HCT116 (cell line): Measurements from ENCODE around the gene CTR9. TPM values are rescaled to one million over a fixed set of nuclear protein-coding genes. Genes with fewer than 3 reads are reported as not detected.

Experiments used
- ATAC-seq: fragments of 200-7000 bp; cut with Tn5 transposase; 2 replicates; pipeline ENCODE4 v1.9.1; 2020; ENCODE audit warnings: mild to moderate bottlenecking, moderate library complexity
- BruUV-seq: library from RNA; stranded (reverse); fragments of 400-500 nt; replicated peaks from 2 replicates; lab custom pipeline; 2021; lab: Mats Ljungman, UMichigan
- CTCF ChIA-PET: fragments of 300-600 bp; sonication (Branson Sonifier 250); formaldehyde crosslinking; loops from one replicate; lab custom pipeline; 2021; ENCODE audit warnings: antibody characterized with exemption; lab: Charles Lee
- POLR2A ChIA-PET: fragments of 300-600, 350-600 bp; sonication (Branson Sonifier 250); formaldehyde crosslinking; loops from one replicate; lab custom pipeline; 2021; ENCODE audit warnings: antibody characterized with exemption; lab: Charles Lee
- RAD21 ChIA-PET, 2 experiments: fragments of 300-600 bp; sonication (Branson Sonifier 250); formaldehyde crosslinking; loops; one replicate each; lab custom pipeline; 2023; ENCODE audit warnings: low total read pairs in 2 of 2; ENCODE audit not compliant: uncharacterized antibody in 2 of 2, unreplicated experiment in 2 of 2, low non-redundant PET in 1 of 2; lab: Charles Lee
- DNase-seq: peaks from one replicate; pipeline ENCODE4 v3.0.0-alpha.2; 2010; ENCODE audit warnings: low read depth, low spot score
- H2AFZ ChIP-seq: fragments of 200-600 bp; shearing (Covaris generic), sonication (generic); 2 replicates; pipeline ENCODE4 v1.6.1; 2017; ENCODE audit warnings: low read depth, mixed run types, mixed read lengths, antibody characterized with exemption, low read length; ENCODE audit not compliant: poor library complexity, severe bottlenecking
- H3K27ac ChIP-seq: 2 replicates; pipeline ENCODE4 v1.5.1; 2012; ENCODE audit warnings: low read depth, low read length
- H3K27me3 ChIP-seq: fragments of 200-600 bp; sonication (generic); 2 replicates; pipeline ENCODE4 v1.6.1; 2016; ENCODE audit warnings: mixed run types, low read length, mixed read lengths; ENCODE audit not compliant: insufficient read depth
- H3K36me3 ChIP-seq, 2 experiments: fragments of 200-500 bp in 1 of 2; fragments of 200-600 bp in 1 of 2; sonication (Bioruptor generic) in 1 of 2; sonication (generic) in 1 of 2; 2 replicates each; pipeline versions ENCODE4 v1.5.1 to v1.6.1; 2014 to 2016; ENCODE audit warnings: low read length in 2 of 2, inconsistent platforms in 1 of 2, mixed read lengths in 1 of 2, mixed run types in 1 of 2; ENCODE audit not compliant: insufficient read depth in 2 of 2, control insufficient read depth in 1 of 2
- H3K4me1 ChIP-seq, 2 experiments: fragments of 200-600 bp in 1 of 2; sonication (generic) in 1 of 2; 2 replicates each; pipeline versions ENCODE4 v1.5.1 to v1.6.1; 2012 to 2017; ENCODE audit warnings: low read length in 2 of 2, inconsistent platforms in 1 of 2, mild to moderate bottlenecking in 1 of 2, mixed read lengths in 1 of 2, mixed run types in 1 of 2, moderate library complexity in 1 of 2; ENCODE audit not compliant: insufficient read depth in 2 of 2, control insufficient read depth in 1 of 2
- H3K4me2 ChIP-seq: fragments of 200-600 bp; sonication (generic); 2 replicates; pipeline ENCODE4 v1.6.1; 2017; ENCODE audit warnings: mixed run types, low read length, mixed read lengths
- H3K4me3 ChIP-seq, 2 experiments: fragments of 200-600 bp in 1 of 2; sonication (generic) in 1 of 2; replicated peaks in 1 of 2; 2 replicates each; pipeline ENCODE4 v1.5.1; 2011 to 2016; ENCODE audit warnings: low read length in 2 of 2, control low read depth in 1 of 2, low read depth in 1 of 2, mild to moderate bottlenecking in 1 of 2, mixed read lengths in 1 of 2, mixed run types in 1 of 2
- H3K79me2 ChIP-seq: fragments of 200-600 bp; sonication (generic); 2 replicates; pipeline ENCODE4 v1.6.1; 2017; ENCODE audit warnings: mild to moderate bottlenecking, mixed run types, low read length, moderate library complexity, mixed read lengths; ENCODE audit not compliant: insufficient read depth
- H3K9ac ChIP-seq: fragments of 200-600 bp; sonication (generic); 2 replicates; pipeline ENCODE4 v1.6.1; 2016; ENCODE audit warnings: low read length, mixed read lengths
- H3K9me2 ChIP-seq: fragments of 200-600 bp; sonication (generic), shearing (Covaris generic); 2 replicates; pipeline ENCODE4 v1.6.1; 2017; ENCODE audit warnings: mixed run types, mild to moderate bottlenecking, moderate library complexity; ENCODE audit not compliant: insufficient read depth
- H3K9me3 ChIP-seq, 2 experiments: fragments of 200-500 bp in 1 of 2; fragments of 200-600 bp in 1 of 2; sonication (Bioruptor generic) in 1 of 2; sonication (generic) in 1 of 2; 2 replicates each; pipeline ENCODE4 v1.6.1; 2014 to 2017; ENCODE audit warnings: low read length in 2 of 2, mixed read lengths in 2 of 2, inconsistent platforms in 1 of 2, low read depth in 1 of 2, mild to moderate bottlenecking in 1 of 2, mixed run types in 1 of 2, moderate library complexity in 1 of 2; ENCODE audit not compliant: control insufficient read depth in 1 of 2, insufficient read depth in 1 of 2
- H4K20me1 ChIP-seq: fragments of 200-600 bp; sonication (generic), shearing (Covaris generic); 2 replicates; pipeline ENCODE4 v1.6.1; 2017; ENCODE audit warnings: mixed run types, mild to moderate bottlenecking, moderate library complexity; ENCODE audit not compliant: insufficient read depth
- CEBPB ChIP-seq: IDR thresholded peaks from 2 replicates; pipeline ENCODE4 v1.6.1; 2012; ENCODE audit warnings: low read depth
- EZH2 ChIP-seq: fragments of 200-600 bp; sonication (generic); IDR thresholded peaks from 2 replicates; pipeline ENCODE4 v1.6.1; 2017; ENCODE audit warnings: antibody characterized with exemption, mixed run types
- EZH2phosphoT487 ChIP-seq: fragments of 200-600 bp; IDR thresholded peaks from 2 replicates; pipeline ENCODE4 v1.6.1; 2018; ENCODE audit warnings: antibody characterized with exemption, borderline replicate concordance
- JUND ChIP-seq: IDR thresholded peaks from 2 replicates; pipeline ENCODE4 v1.6.1; 2012
- MAX ChIP-seq: IDR thresholded peaks from 2 replicates; pipeline ENCODE4 v1.6.1; 2012
- POLR2A ChIP-seq: IDR thresholded peaks from 2 replicates; pipeline ENCODE4 v1.7.0; 2011; ENCODE audit warnings: borderline replicate concordance; ENCODE audit not compliant: insufficient read depth, insufficient read length; ENCODE audit errors: extremely low read depth
- POLR2AphosphoS5 ChIP-seq: IDR thresholded peaks from 2 replicates; pipeline ENCODE4 v1.6.1; 2011; ENCODE audit warnings: mild to moderate bottlenecking, low read depth, low read length, moderate library complexity
- RAD21 ChIP-seq: IDR thresholded peaks from 2 replicates; pipeline ENCODE4 v1.6.1; 2012; ENCODE audit warnings: low read depth, mild to moderate bottlenecking
- SIN3A ChIP-seq: IDR thresholded peaks from 2 replicates; pipeline ENCODE4 v1.6.1; 2012; ENCODE audit warnings: low read depth
- SP1 ChIP-seq: IDR thresholded peaks from 2 replicates; pipeline ENCODE4 v1.6.1; 2012; ENCODE audit warnings: low read depth
- SRF ChIP-seq: IDR thresholded peaks from 2 replicates; pipeline ENCODE4 v1.6.1; 2012; ENCODE audit warnings: low read depth
- YY1 ChIP-seq: IDR thresholded peaks from 2 replicates; pipeline ENCODE4 v1.6.1; 2011; ENCODE audit warnings: low read length, low read depth, moderate library complexity, mild to moderate bottlenecking; ENCODE audit not compliant: insufficient replicate concordance; ENCODE audit errors: extremely low read depth
- ZNF274 ChIP-seq: fragments of 200-500 bp; sonication (Bioruptor generic); IDR thresholded peaks from 2 replicates; pipeline ENCODE4 v1.6.1; 2014; ENCODE audit warnings: mild to moderate bottlenecking, low read depth, low read length, inconsistent platforms
- intact Hi-C: fragments of 100-400 bp; cut with micrococcal nuclease; formaldehyde crosslinking; loops from 2 replicates; pipeline ENCODE4 v1.10.0; 2022
- total RNA-seq: library from RNA; stranded (reverse); gene quantifications from one replicate; pipeline ENCODE4 v1.2.1, GENCODE V29; 2021; ENCODE audit not compliant: unreplicated experiment
- TF ChIP-seq, protein P1 (sequence below): IDR thresholded peaks from 2 replicates; pipeline ENCODE4 v1.6.1; 2012; ENCODE audit warnings: low read depth

Gene CTR9
- total RNA-seq, 1 experiment from 2014 or later: 68.4 TPM

- Histone ChIP-seq H3K36me3 (peaks cover 13 to 18% of the 10 kb centered on the region in 2 experiments; a peak in 3 of 4 replicates), H3K4me1 (peaks cover 7 to 22% of the 10 kb centered on the region in 2 experiments; a peak in 3 of 4 replicates), H3K4me2 (no peak overlapping the region; the same call in 1 of the 2 replicates), H3K27ac (no peak overlapping the region; the same call in 1 of the 2 replicates), H4K20me1 (no peaks in the 10 kb centered on the region), H3K27me3 (no peaks in the 10 kb centered on the region), H3K4me3 (no peak overlapping the region), H3K9me3 (no peaks in the 10 kb centered on the region), H3K9me2 (no peaks in the 10 kb centered on the region), H2AFZ (no peak overlapping the region), H3K9ac (no peak overlapping the region), H3K79me2 (peaks cover 33% of the 10 kb centered on the region)
- no peak for ATAC-seq
- TF ChIP-seq JUND (no peak), POLR2A (no peak), SRF (no peak), EZH2phosphoT487 (no peak)
- DNase-seq: no peak
- no TSS peak for BruUV-seq
- RAD21 ChIA-PET: no interaction called here
- intact Hi-C loops: no loop called here
- POLR2A ChIA-PET: no interaction called here
- CTCF ChIA-PET: no interaction called here
Measured at GRCh38 chr11:10749476-10749875, 1.6 kb upstream of the CTR9 start.

DNA sequence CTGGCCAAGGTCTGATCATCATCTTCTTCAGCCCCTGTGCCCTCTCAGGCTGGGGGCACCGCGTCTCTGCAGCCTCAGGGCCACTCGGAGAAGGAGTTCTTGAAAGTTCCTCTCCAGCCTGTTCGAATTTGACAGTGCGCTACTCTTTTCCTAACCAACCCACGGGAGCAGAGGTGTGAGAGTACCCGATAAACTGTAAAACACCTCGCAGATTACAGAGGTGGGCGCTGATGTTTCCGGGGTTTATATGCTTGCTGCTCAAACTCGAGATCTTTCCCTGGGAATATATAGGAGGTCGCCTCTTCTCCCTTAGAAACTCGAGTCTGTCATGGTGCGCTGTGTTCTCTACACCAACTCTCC lies 515 bp downstream of the CTR9 start:
- no TSS peak for BruUV-seq
- Histone ChIP-seq H3K4me1 (peaks cover 7 to 19% of the 10 kb centered on the region in 2 experiments; a peak in 3 of 4 replicates), H3K36me3 (peaks cover 33% of the 10 kb centered on the region in 2 experiments), H3K79me2 (peaks cover 46% of the 10 kb centered on the region), H3K27me3 (no peaks in the 10 kb centered on the region), H3K9me3 (no peaks in the 10 kb centered on the region), H3K4me3 (peak overlapping the region; percentile 94 to 97), H3K27ac (peak overlapping the region; percentile 99), H4K20me1 (no peaks in the 10 kb centered on the region), H3K9me2 (no peaks in the 10 kb centered on the region), H3K9ac (peak overlapping the region; percentile 80), H2AFZ (no peak overlapping the region), H3K4me2 (peak overlapping the region; percentile 83)
- DNase-seq: no peak
- ATAC-seq: peak; percentile 16
- RAD21 ChIA-PET: no interaction called here
- CTCF ChIA-PET: interaction anchor here (0.7 to 1.5 kb wide), 3 partner anchors 9 to 345 kb away, joined by 3 to 7 read pairs (median 4); no protein-coding TSS in a partner anchor
- intact Hi-C loops: no loop called here
- no peak for TF ChIP-seq JUND
- no peak for TF ChIP-seq SRF
- TF ChIP-seq SP1: no peak
- TF ChIP-seq ZNF274: no peak
- no peak for TF ChIP-seq YY1
- no peak for TF ChIP-seq MAX
- no peak for TF ChIP-seq SIN3A
- TF ChIP-seq CEBPB: no peak
- TF ChIP-seq POLR2AphosphoS5: no peak
- TF ChIP-seq, protein P1, sequence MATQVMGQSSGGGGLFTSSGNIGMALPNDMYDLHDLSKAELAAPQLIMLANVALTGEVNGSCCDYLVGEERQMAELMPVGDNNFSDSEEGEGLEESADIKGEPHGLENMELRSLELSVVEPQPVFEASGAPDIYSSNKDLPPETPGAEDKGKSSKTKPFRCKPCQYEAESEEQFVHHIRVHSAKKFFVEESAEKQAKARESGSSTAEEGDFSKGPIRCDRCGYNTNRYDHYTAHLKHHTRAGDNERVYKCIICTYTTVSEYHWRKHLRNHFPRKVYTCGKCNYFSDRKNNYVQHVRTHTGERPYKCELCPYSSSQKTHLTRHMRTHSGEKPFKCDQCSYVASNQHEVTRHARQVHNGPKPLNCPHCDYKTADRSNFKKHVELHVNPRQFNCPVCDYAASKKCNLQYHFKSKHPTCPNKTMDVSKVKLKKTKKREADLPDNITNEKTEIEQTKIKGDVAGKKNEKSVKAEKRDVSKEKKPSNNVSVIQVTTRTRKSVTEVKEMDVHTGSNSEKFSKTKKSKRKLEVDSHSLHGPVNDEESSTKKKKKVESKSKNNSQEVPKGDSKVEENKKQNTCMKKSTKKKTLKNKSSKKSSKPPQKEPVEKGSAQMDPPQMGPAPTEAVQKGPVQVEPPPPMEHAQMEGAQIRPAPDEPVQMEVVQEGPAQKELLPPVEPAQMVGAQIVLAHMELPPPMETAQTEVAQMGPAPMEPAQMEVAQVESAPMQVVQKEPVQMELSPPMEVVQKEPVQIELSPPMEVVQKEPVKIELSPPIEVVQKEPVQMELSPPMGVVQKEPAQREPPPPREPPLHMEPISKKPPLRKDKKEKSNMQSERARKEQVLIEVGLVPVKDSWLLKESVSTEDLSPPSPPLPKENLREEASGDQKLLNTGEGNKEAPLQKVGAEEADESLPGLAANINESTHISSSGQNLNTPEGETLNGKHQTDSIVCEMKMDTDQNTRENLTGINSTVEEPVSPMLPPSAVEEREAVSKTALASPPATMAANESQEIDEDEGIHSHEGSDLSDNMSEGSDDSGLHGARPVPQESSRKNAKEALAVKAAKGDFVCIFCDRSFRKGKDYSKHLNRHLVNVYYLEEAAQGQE: no peak
- no peak for TF ChIP-seq EZH2
- no peak for TF ChIP-seq RAD21
- POLR2A ChIA-PET: interaction anchor here (0.9 to 1.9 kb wide), 5 partner anchors 12 to 297 kb away, joined by 3 to 8 read pairs (median 4); partner anchors contain the start of genes AMPD3 and EIF4G2
